PFSK-1 (cell line): ENCODE data around the gene CNTNAP2.

Experiments
- FOXP2 ChIP-seq: optimal IDR thresholded peaks from 2 replicates; pipeline ENCODE3; 2011; ENCODE audit warnings: borderline replicate concordance, control low read depth, inconsistent platforms; ENCODE audit not compliant: insufficient read depth; ENCODE audit errors: extremely low read length, extremely low read depth
- POLR2AphosphoS5 ChIP-seq: IDR thresholded peaks from 2 replicates; pipeline ENCODE4 v1.6.1; 2012; ENCODE audit warnings: low read depth, mild to moderate bottlenecking, control low read depth, low read length, moderate library complexity
- SIN3A ChIP-seq: IDR thresholded peaks from 2 replicates; pipeline ENCODE4 v1.6.1; 2012; ENCODE audit warnings: mild to moderate bottlenecking, low read length, moderate library complexity, borderline replicate concordance; ENCODE audit not compliant: insufficient read depth
- TAF1 ChIP-seq: IDR thresholded peaks from 2 replicates; pipeline ENCODE4 v1.6.1; 2012; ENCODE audit warnings: low read length, control low read depth, borderline replicate concordance; ENCODE audit not compliant: insufficient read depth
- TF ChIP-seq, protein P1 (sequence below), 2 experiments: IDR thresholded peaks; 2 replicates each; pipeline versions ENCODE4 v1.6.1 to v1.8.0; 2011 to 2012; ENCODE audit warnings: low read depth in 2 of 2, low read length in 2 of 2, control low read depth in 1 of 2, inconsistent platforms in 1 of 2, mild to moderate bottlenecking in 1 of 2, moderate library complexity in 1 of 2; ENCODE audit not compliant: insufficient read depth in 1 of 2

Gene CNTNAP2

GRCh38 chr7:147465223-147465622 is 1348.6 kb downstream of the CNTNAP2 start:
- no peak for TF ChIP-seq TAF1

GRCh38 chr7:147472556-147472955 is 1356.0 kb downstream of the CNTNAP2 start:
- TF ChIP-seq, protein P1, sequence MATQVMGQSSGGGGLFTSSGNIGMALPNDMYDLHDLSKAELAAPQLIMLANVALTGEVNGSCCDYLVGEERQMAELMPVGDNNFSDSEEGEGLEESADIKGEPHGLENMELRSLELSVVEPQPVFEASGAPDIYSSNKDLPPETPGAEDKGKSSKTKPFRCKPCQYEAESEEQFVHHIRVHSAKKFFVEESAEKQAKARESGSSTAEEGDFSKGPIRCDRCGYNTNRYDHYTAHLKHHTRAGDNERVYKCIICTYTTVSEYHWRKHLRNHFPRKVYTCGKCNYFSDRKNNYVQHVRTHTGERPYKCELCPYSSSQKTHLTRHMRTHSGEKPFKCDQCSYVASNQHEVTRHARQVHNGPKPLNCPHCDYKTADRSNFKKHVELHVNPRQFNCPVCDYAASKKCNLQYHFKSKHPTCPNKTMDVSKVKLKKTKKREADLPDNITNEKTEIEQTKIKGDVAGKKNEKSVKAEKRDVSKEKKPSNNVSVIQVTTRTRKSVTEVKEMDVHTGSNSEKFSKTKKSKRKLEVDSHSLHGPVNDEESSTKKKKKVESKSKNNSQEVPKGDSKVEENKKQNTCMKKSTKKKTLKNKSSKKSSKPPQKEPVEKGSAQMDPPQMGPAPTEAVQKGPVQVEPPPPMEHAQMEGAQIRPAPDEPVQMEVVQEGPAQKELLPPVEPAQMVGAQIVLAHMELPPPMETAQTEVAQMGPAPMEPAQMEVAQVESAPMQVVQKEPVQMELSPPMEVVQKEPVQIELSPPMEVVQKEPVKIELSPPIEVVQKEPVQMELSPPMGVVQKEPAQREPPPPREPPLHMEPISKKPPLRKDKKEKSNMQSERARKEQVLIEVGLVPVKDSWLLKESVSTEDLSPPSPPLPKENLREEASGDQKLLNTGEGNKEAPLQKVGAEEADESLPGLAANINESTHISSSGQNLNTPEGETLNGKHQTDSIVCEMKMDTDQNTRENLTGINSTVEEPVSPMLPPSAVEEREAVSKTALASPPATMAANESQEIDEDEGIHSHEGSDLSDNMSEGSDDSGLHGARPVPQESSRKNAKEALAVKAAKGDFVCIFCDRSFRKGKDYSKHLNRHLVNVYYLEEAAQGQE (IDR thresholded peaks at IDR 0.05; ENCODE audit: insufficient read depth in 1 of 2, low read depth in 2 of 2, low read length in 2 of 2), result no peak
- TF ChIP-seq FOXP2 (no peak), SIN3A (no peak), POLR2AphosphoS5 (no peak), TAF1 (no peak)

GRCh38 chr7:147474862-147475261 is 1358.3 kb downstream of the CNTNAP2 start:
- TF ChIP-seq TAF1, result no peak
- TF ChIP-seq SIN3A, result no peak
- TF ChIP-seq FOXP2, result no peak
- TF ChIP-seq POLR2AphosphoS5, result no peak
- TF ChIP-seq, protein P1 (IDR thresholded peaks at IDR 0.05; ENCODE audit: insufficient read depth in 1 of 2, low read depth in 2 of 2, low read length in 2 of 2), result no peak

DNA sequence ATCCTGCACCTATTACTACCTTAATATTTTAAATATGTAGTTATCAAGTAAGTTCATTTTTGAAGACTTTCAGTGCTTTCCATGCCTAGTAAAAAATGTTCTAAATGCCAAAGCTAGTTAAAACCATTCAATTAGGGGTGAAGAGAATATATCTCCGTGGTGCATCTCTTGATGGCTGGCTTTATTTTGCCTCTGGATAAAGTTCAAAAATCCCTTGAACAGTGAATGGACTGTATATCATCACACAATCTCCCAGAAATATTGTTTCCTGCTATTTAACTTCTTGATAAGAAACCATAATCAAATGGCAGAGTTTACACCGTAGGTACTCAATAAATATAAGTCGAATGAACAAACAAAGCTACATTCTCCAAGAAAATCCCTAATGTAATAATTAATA is 1360.9 kb downstream of the CNTNAP2 start:
- no peak for TF ChIP-seq FOXP2

DNA sequence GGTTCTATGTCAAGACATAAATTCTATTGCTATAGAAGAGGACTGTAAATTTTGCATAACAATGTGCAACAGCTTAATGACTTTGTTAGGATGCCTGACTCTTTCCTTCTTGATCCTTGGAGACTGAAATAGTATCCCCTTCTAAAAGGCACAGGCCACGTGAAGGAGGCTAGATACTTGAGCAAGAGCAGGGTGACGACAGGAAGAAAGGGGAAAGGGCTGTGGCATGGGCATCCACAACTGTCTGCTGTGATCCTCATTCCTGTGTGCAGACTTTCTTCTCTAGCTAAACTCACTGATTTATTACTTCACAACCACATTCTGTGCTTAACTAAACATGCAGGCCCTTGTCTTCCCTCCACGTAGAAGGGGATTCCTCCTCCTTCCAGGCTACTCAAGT is 1362.2 kb downstream of the CNTNAP2 start:
- TF ChIP-seq TAF1 (no peak), POLR2AphosphoS5 (no peak), FOXP2 (no peak), SIN3A (no peak)
- TF ChIP-seq, protein P1 (IDR thresholded peaks at IDR 0.05; ENCODE audit: insufficient read depth in 1 of 2, low read depth in 2 of 2, low read length in 2 of 2), result no peak

DNA sequence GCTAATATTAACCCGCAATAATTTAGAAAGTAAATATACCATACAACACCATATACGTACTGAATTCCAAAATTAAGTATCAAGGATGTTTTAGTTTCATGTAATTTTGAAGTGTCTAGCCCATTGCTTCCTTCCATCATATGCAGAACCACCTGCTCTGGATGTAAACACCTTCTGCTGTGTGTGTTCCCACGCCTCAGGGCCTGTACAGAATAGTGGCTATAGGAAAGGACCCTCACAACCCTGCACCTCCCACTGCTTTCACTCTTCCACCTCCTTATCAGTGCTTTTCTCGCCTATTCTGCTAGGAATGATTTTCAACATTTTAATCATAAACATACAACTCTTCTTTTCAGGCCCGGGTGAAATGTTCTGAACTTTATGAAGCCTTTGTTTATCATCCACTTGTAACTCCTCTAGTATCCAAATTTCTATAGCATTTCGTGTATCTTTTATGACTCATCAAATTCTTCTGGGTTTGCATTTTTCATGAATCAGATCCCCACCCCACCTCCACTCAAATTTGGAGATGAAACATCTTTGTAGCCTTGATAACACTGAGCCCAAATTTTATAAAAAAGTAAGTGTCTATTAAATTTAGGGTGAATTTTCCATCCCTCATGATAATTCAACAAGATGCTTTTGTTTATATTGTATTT is 1367.2 kb downstream of the CNTNAP2 start:
- TF ChIP-seq TAF1, result no peak
- no peak for TF ChIP-seq POLR2AphosphoS5
- TF ChIP-seq, protein P1 (IDR thresholded peaks at IDR 0.05; ENCODE audit: insufficient read depth in 1 of 2, low read depth in 2 of 2, low read length in 2 of 2), result no peak
- TF ChIP-seq FOXP2, result no peak
- no peak for TF ChIP-seq SIN3A
